ENCODE data around the gene CNTLN. TPM values are rescaled to one million over a fixed set of nuclear protein-coding genes. Genes with fewer than 3 reads are reported as not detected.
"Not testable (repeated sequence)": the region's sequence is repeated elsewhere in the genome, so short reads cannot be mapped to it uniquely, and the experiment has no call there.

The CNTLN gene
- total RNA-seq, 1 donor from 2014 or later, result 7.4 TPM

- TF ChIP-seq, protein P1, sequence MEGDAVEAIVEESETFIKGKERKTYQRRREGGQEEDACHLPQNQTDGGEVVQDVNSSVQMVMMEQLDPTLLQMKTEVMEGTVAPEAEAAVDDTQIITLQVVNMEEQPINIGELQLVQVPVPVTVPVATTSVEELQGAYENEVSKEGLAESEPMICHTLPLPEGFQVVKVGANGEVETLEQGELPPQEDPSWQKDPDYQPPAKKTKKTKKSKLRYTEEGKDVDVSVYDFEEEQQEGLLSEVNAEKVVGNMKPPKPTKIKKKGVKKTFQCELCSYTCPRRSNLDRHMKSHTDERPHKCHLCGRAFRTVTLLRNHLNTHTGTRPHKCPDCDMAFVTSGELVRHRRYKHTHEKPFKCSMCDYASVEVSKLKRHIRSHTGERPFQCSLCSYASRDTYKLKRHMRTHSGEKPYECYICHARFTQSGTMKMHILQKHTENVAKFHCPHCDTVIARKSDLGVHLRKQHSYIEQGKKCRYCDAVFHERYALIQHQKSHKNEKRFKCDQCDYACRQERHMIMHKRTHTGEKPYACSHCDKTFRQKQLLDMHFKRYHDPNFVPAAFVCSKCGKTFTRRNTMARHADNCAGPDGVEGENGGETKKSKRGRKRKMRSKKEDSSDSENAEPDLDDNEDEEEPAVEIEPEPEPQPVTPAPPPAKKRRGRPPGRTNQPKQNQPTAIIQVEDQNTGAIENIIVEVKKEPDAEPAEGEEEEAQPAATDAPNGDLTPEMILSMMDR (IDR thresholded peaks at IDR 0.05), result no peak
- intact Hi-C loops (cut with DNase I), result no loop called here
- no peaks in the 10 kb centered on the region for H3K36me3 ChIP-seq
- no peak for ATAC-seq
- H3K9me3 ChIP-seq, result peaks cover 28% of the 10 kb centered on the region
- H3K4me1 ChIP-seq, result no peaks in the 10 kb centered on the region
- DNase-seq, result no peak
- no peaks in the 10 kb centered on the region for H3K27me3 ChIP-seq
- H3K27ac ChIP-seq, result no peak overlapping the region
- H3K4me3 ChIP-seq, result no peak overlapping the region
These were observed 111.9 kb downstream of the CNTLN start for GRCh38 chr9:17246770-17247169.

GRCh38 chr9:17251100-17251499 lies 116.3 kb downstream of the CNTLN start:
- TF ChIP-seq, protein P1 (IDR thresholded peaks at IDR 0.05), result no peak
- ATAC-seq, result no peak
- no peak for DNase-seq
- H3K27me3 ChIP-seq, result no peaks in the 10 kb centered on the region
- peaks cover 58% of the 10 kb centered on the region for H3K9me3 ChIP-seq
- intact Hi-C loops (cut with DNase I), result no loop called here
- H3K36me3 ChIP-seq, result no peaks in the 10 kb centered on the region
- no peak overlapping the region for H3K27ac ChIP-seq
- H3K4me3 ChIP-seq, result no peak overlapping the region
- H3K4me1 ChIP-seq, result no peaks in the 10 kb centered on the region

DNA sequence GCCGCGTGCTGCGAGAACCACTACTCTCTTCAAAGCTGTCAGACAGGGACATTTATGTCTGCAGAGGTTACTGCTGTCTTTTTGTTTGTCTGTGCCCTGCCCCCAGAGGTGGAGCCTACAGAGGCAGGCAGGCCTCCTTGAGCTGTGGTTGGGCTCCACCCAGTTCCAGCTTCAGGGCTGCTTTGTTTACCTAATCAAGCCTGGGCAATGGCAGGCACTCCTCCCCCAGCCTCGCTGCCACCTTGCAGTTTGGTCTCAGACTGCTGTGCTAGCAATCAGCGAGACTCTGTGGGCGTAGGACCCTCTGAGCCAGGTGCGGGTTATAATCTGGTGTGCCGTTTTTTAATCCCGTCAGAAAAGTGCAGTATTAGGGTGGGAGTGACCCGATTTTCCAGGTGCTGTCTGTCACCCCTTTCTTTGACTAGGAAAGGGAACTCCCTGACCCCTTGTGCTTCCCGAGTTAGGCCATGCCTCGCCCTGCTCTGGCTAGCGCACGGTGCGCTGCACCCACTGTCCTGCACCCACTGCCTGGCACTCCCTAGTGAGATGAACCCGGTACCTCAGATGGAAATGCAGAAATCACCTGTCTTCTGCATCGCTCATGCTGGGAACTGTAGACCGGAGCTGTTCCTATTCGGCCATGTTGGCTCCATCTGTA lies 133.8 kb downstream of the CNTLN start:
- H3K36me3 ChIP-seq; ATAC-seq; intact Hi-C loops (cut with DNase I); H3K4me1 ChIP-seq; H3K4me3 ChIP-seq; DNase-seq; H3K27ac ChIP-seq; H3K27me3 ChIP-seq; H3K9me3 ChIP-seq: not testable (repeated sequence)

DNA sequence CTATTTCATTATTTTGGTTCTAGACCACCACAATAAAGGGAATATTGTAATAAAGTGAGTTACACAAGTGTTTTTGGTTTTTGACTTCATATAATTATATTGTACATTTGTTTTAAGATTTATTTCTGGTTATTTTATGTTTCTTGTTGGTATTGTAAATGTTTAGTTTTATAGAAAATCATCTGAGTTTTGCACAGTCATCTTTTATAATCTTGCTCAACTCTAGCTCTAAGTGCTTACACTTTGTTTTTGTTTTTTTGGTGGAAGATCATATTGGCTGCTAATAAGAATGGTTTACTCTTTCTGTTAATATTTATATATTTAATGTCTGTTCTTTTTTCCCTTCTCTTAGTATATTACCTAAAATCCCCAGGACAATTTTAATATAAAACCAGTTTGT lies 135.0 kb downstream of the CNTLN start:
- Histone ChIP-seq H3K27ac (no peak overlapping the region), H3K36me3 (no peaks in the 10 kb centered on the region), H3K4me3 (no peak overlapping the region), H3K9me3 (no peaks in the 10 kb centered on the region), H3K27me3 (no peaks in the 10 kb centered on the region), H3K4me1 (no peaks in the 10 kb centered on the region)
- no peak for ATAC-seq
- DNase-seq, result no peak
- TF ChIP-seq, protein P1 (IDR thresholded peaks at IDR 0.05), result no peak
- intact Hi-C loops (cut with DNase I), result no loop called here

DNA sequence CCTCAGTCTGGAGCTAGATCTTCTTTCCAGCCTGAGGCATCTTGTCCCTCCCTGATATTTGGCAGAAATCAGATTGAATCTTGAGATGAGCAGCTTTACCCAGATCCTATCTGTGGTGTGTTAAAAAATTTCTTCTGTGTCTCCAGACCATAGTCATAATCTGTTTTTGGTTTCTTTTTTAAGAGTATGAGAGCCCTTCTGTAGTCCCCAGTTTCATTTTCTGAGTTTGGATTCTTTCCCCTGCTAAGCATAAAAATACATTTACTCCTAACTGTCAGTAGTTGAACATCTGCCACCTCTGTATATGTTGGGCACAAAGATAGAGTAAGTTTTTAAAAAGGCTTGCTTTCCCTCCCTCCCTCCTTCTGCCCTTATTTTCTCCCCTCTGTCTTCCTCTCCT lies 137.7 kb downstream of the CNTLN start:
- no peak for ATAC-seq
- TF ChIP-seq, protein P1 (IDR thresholded peaks at IDR 0.05), result no peak
- H3K9me3 ChIP-seq, result no peaks in the 10 kb centered on the region
- H3K27ac ChIP-seq, result no peak overlapping the region
- no peaks in the 10 kb centered on the region for H3K36me3 ChIP-seq
- no peaks in the 10 kb centered on the region for H3K4me1 ChIP-seq
- no peak for DNase-seq
- no peaks in the 10 kb centered on the region for H3K27me3 ChIP-seq
- intact Hi-C loops (cut with DNase I), result no loop called here
- no peak overlapping the region for H3K4me3 ChIP-seq

GRCh38 chr9:17280350-17281012 lies 145.6 kb downstream of the CNTLN start:
- no peak for DNase-seq
- intact Hi-C loops (cut with DNase I), result no loop called here
- Histone ChIP-seq H3K4me1 (no peaks in the 10 kb centered on the region), H3K4me3 (no peak overlapping the region), H3K36me3 (no peaks in the 10 kb centered on the region), H3K9me3 (no peaks in the 10 kb centered on the region), H3K27me3 (no peaks in the 10 kb centered on the region), H3K27ac (no peak overlapping the region)
- ATAC-seq, result no peak
- TF ChIP-seq, protein P1 (IDR thresholded peaks at IDR 0.05), result no peak

GRCh38 chr9:17290673-17291072 lies 155.8 kb downstream of the CNTLN start:
- H3K9me3 ChIP-seq; H3K4me1 ChIP-seq; intact Hi-C loops (cut with DNase I); H3K27me3 ChIP-seq; ATAC-seq; DNase-seq; H3K4me3 ChIP-seq; H3K36me3 ChIP-seq; H3K27ac ChIP-seq: not testable (repeated sequence)

All from upper lobe of right lung (tissue), 1 donor.